ENCODE data around the gene SCYGR3. TPM values are rescaled to one million over a fixed set of nuclear protein-coding genes. Genes with fewer than 3 reads are reported as not detected.

The SCYGR3 gene
- total and polyA plus RNA-seq, 2 of the 13 experiments (the other 11 are each of a cell fraction or from before 2014, with no cell fraction given) = not detected

DNA sequence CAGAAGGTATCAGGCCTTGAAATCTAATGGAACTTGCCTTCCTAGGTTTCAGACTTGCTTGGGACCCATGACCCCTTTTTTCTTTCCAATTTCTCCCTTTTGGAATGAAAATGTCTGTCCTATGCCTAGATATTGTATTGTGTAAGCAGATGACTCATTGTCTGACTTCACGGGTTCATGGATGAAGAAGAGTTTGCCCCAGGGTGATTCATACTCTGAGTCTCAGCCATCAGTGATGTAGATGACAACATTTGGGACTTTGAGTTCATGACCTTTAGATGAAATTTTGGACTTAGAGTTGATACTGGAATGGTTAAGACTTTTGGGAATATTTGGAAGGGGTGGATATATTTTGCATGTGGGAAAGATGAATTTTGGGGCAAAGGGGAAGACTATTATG lies 40.8 kb upstream of the SCYGR3 start (continued):
- TF ChIP-seq GTF3A (CRISPR knock-in tag; conservative IDR thresholded peaks at IDR 0.05) (no peak), YEATS4 (CRISPR knock-in tag; IDR thresholded peaks at IDR 0.05; ENCODE audit: borderline replicate concordance) (no peak), NFKBIZ (CRISPR knock-in tag; IDR thresholded peaks at IDR 0.05) (no peak), THYN1 (CRISPR knock-in tag; IDR thresholded peaks at IDR 0.05; ENCODE audit: borderline replicate concordance, low read depth) (no peak), MIER3 (CRISPR knock-in tag; IDR thresholded peaks at IDR 0.05; ENCODE audit: borderline replicate concordance) (peak; percentile 38; the same call in 1 of the 2 replicates), ZNF484 (CRISPR knock-in tag; IDR thresholded peaks at IDR 0.05; ENCODE audit: borderline replicate concordance, low read depth) (no peak), NFKB2 (CRISPR knock-in tag; IDR thresholded peaks at IDR 0.05; ENCODE audit: borderline replicate concordance) (no peak), ZC3H4 (CRISPR knock-in tag; IDR thresholded peaks at IDR 0.05; ENCODE audit: borderline replicate concordance) (no peak), POLR2AphosphoS2 (IDR thresholded peaks at IDR 0.05; ENCODE audit: low read depth, low read length) (no peak), SOX5 (CRISPR knock-in tag; IDR thresholded peaks at IDR 0.05; ENCODE audit: borderline replicate concordance) (peak; percentile 64; the same call in 1 of the 2 replicates), ZSCAN30 (CRISPR knock-in tag; IDR thresholded peaks at IDR 0.05) (no peak), ZNF430 (CRISPR knock-in tag; IDR thresholded peaks at IDR 0.05) (no peak), ZNF275 (CRISPR knock-in tag; IDR thresholded peaks at IDR 0.05; ENCODE audit: borderline replicate concordance) (no peak), KDM6A (CRISPR knock-in tag; IDR thresholded peaks at IDR 0.05; ENCODE audit: low read depth) (no peak), KDM1A (CRISPR knock-in tag; IDR thresholded peaks at IDR 0.05) (0 out of 2 replicates have a peak, but pooled peaks have one; percentile 11), THRA (CRISPR knock-in tag; IDR thresholded peaks at IDR 0.05; ENCODE audit: borderline replicate concordance) (no peak), RARA (CRISPR knock-in tag; IDR thresholded peaks at IDR 0.05) (peak; percentile 91), SMYD3 (CRISPR knock-in tag; IDR thresholded peaks at IDR 0.05) (no peak), ZNF263 (CRISPR knock-in tag; IDR thresholded peaks at IDR 0.05) (no peak), MAZ (IDR thresholded peaks at IDR 0.05; ENCODE audit: borderline replicate concordance, low read depth, low read length) (no peak), MAZ (CRISPR knock-in tag; IDR thresholded peaks at IDR 0.05; ENCODE audit: low read depth) (no peak), NKX3-1 (CRISPR knock-in tag; IDR thresholded peaks at IDR 0.05) (no peak)
- TF ChIP-seq, protein P1, sequence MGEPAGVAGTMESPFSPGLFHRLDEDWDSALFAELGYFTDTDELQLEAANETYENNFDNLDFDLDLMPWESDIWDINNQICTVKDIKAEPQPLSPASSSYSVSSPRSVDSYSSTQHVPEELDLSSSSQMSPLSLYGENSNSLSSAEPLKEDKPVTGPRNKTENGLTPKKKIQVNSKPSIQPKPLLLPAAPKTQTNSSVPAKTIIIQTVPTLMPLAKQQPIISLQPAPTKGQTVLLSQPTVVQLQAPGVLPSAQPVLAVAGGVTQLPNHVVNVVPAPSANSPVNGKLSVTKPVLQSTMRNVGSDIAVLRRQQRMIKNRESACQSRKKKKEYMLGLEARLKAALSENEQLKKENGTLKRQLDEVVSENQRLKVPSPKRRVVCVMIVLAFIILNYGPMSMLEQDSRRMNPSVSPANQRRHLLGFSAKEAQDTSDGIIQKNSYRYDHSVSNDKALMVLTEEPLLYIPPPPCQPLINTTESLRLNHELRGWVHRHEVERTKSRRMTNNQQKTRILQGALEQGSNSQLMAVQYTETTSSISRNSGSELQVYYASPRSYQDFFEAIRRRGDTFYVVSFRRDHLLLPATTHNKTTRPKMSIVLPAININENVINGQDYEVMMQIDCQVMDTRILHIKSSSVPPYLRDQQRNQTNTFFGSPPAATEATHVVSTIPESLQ (CRISPR knock-in tag; conservative IDR thresholded peaks at IDR 0.05) = no peak
- TF ChIP-seq, protein P2, sequence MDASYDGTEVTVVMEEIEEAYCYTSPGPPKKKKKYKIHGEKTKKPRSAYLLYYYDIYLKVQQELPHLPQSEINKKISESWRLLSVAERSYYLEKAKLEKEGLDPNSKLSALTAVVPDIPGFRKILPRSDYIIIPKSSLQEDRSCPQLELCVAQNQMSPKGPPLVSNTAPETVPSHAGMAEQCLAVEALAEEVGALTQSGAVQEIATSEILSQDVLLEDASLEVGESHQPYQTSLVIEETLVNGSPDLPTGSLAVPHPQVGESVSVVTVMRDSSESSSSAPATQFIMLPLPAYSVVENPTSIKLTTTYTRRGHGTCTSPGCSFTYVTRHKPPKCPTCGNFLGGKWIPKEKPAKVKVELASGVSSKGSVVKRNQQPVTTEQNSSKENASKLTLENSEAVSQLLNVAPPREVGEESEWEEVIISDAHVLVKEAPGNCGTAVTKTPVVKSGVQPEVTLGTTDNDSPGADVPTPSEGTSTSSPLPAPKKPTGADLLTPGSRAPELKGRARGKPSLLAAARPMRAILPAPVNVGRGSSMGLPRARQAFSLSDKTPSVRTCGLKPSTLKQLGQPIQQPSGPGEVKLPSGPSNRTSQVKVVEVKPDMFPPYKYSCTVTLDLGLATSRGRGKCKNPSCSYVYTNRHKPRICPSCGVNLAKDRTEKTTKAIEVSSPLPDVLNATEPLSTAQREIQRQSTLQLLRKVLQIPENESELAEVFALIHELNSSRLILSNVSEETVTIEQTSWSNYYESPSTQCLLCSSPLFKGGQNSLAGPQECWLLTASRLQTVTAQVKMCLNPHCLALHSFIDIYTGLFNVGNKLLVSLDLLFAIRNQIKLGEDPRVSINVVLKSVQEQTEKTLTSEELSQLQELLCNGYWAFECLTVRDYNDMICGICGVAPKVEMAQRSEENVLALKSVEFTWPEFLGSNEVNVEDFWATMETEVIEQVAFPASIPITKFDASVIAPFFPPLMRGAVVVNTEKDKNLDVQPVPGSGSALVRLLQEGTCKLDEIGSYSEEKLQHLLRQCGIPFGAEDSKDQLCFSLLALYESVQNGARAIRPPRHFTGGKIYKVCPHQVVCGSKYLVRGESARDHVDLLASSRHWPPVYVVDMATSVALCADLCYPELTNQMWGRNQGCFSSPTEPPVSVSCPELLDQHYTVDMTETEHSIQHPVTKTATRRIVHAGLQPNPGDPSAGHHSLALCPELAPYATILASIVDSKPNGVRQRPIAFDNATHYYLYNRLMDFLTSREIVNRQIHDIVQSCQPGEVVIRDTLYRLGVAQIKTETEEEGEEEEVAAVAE (CRISPR knock-in tag; IDR thresholded peaks at IDR 0.05; ENCODE audit: borderline replicate concordance) = no peak
